A549 (cell line): Measurements from ENCODE around the gene OR6N2. TPM values are rescaled to one million over a fixed set of nuclear protein-coding genes. Genes with fewer than 3 reads are reported as not detected.

Source experiments
- ATAC-seq, 2 experiments: fragments of 200-7000 bp in 1 of 2; fragments of >200 bp in 1 of 2; cut with Nextera tagmentation in 1 of 2; cut with Tn5 transposase in 1 of 2; 3 replicates each; pipeline versions ENCODE4 v1.8.0 to v1.9.1; 2018 to 2020; ENCODE audit warnings: mild to moderate bottlenecking in 1 of 2, moderate library complexity in 1 of 2
- CTCF ChIA-PET: fragments of 300-600 bp; sonication (Branson Sonifier 250); formaldehyde crosslinking; extraction: SDS; loops from one replicate; lab custom pipeline; 2021; ENCODE audit warnings: antibody characterized with exemption, inconsistent platforms; lab: Yijun Ruan, JAX
- POLR2A ChIA-PET: fragments of 350-600 bp; formaldehyde crosslinking; extraction: SDS; loops from one replicate; lab custom pipeline; 2021; ENCODE audit warnings: antibody characterized with exemption, inconsistent platforms; lab: Yijun Ruan, JAX
- DNase-seq, 2 experiments: peaks; one replicate each; pipeline versions ENCODE4 v3.0.0 to v3.0.0-alpha.2; 2011 to 2016; ENCODE audit warnings: low read depth in 1 of 2, low spot score in 1 of 2
- FAIRE-seq: peaks from 2 replicates; lab custom pipeline; 2011; peaks lifted over from hg19 to GRCh38; lab: Jason Lieb, UNC
- H3K27ac ChIP-seq, 2 experiments: fragments of >200 bp; sonication (Bioruptor Twin); formaldehyde crosslinking; 3 replicates each; pipeline ENCODE4 v1.5.1; 2016 to 2017
- H3K4me1 ChIP-seq: fragments of >200 bp; sonication (Bioruptor Twin); formaldehyde crosslinking; 3 replicates; pipeline ENCODE4 v1.6.1; 2016
- H3K4me2 ChIP-seq: fragments of >200 bp; sonication (Bioruptor Twin); formaldehyde crosslinking; 3 replicates; pipeline ENCODE4 v1.6.1; 2016
- H3K4me3 ChIP-seq: fragments of >200 bp; sonication (Bioruptor Twin); formaldehyde crosslinking; 3 replicates; pipeline ENCODE4 v1.5.1; 2016
- H3K9me3 ChIP-seq: fragments of >200 bp; sonication (Bioruptor Twin); formaldehyde crosslinking; 3 replicates; pipeline ENCODE4 v1.6.1; 2016
- BHLHE40 ChIP-seq: IDR thresholded peaks from 2 replicates; pipeline ENCODE4 v1.6.1; 2012; ENCODE audit warnings: low read depth, low read length, inconsistent platforms
- CBX2 ChIP-seq: fragments of 200-600 bp; sonication (generic); IDR thresholded peaks from 2 replicates; pipeline ENCODE4 v1.6.1; 2016; ENCODE audit warnings: low read depth, mild to moderate bottlenecking, borderline replicate concordance
- CBX8 ChIP-seq: fragments of 200-600 bp; sonication (generic); IDR thresholded peaks from 2 replicates; pipeline ENCODE4 v1.6.1; 2016
- EHF ChIP-seq: fragments of 250-450 bp; sonication (Bioruptor Pico); IDR thresholded peaks from 2 replicates; pipeline ENCODE4 v1.5.0; 2020; ENCODE audit warnings: mild to moderate bottlenecking
- GATA3 ChIP-seq: IDR thresholded peaks from 2 replicates; pipeline ENCODE4 v1.6.1; 2012; ENCODE audit warnings: borderline replicate concordance
- HOXA7 ChIP-seq: fragments of 250-450 bp; sonication (Bioruptor Pico); IDR thresholded peaks from 2 replicates; pipeline ENCODE4 v1.5.0; 2020; ENCODE audit warnings: mild to moderate bottlenecking, moderate library complexity
- HOXB13 ChIP-seq: fragments of 250-450 bp; sonication (Bioruptor Pico); IDR thresholded peaks from 2 replicates; pipeline ENCODE4 v1.5.0; 2020; ENCODE audit warnings: low read depth, mild to moderate bottlenecking, moderate library complexity
- JUN ChIP-seq, 2 experiments: fragments of >200 bp; sonication (Bioruptor Twin); formaldehyde crosslinking; IDR thresholded peaks; 2 replicates in 1 of 2; 3 replicates in 1 of 2; pipeline ENCODE4 v1.6.1; 2016 to 2017
- MAFK ChIP-seq: fragments of 450-650 bp; IDR thresholded peaks from 2 replicates; pipeline ENCODE4 v1.6.1; 2014; ENCODE audit not compliant: partially characterized antibody
- NFE2L2 ChIP-seq: fragments of 150-350 bp; conservative IDR thresholded peaks from 2 replicates; pipeline ENCODE4 v1.6.1; 2014; ENCODE audit warnings: low read length
- POLR2A ChIP-seq: IDR thresholded peaks from 2 replicates; pipeline ENCODE4 v1.6.1; 2012; ENCODE audit warnings: mild to moderate bottlenecking, low read length
- RAD21 ChIP-seq, 2 experiments: fragments of >200 bp in 1 of 2; sonication (Bioruptor Twin) in 1 of 2; formaldehyde crosslinking in 1 of 2; IDR thresholded peaks in 1 of 2; conservative IDR thresholded peaks in 1 of 2; 2 replicates in 1 of 2; 3 replicates in 1 of 2; pipeline ENCODE4 v1.6.1; 2012 to 2018; ENCODE audit warnings: inconsistent platforms in 1 of 2
- WGBS: methylation state at CpG from one replicate; pipeline ENCODE4 v1.1.6; 2017; ENCODE audit errors: missing lambda C conversion rate; 5-methylcytosine and 5-hydroxymethylcytosine counted together
- polyA plus RNA-seq, 4 experiments: library from polyadenylated mRNA; depleted of rRNA in 3 of 4; stranded (reverse); fragments of >200 nt; fragmentation: RNase III in 1 of 4; extraction: RNeasy Plus Mini Kit Qiagen cat#74134 plus additional on column Dnase treatment in 1 of 4; gene quantifications; 2 replicates in 3 of 4; 3 replicates in 1 of 4; pipeline ENCODE4 v1.2.3, GENCODE V29; 2011 to 2017
- TF ChIP-seq, protein P1 (sequence below): IDR thresholded peaks from 2 replicates; pipeline ENCODE4 v1.6.1; 2012
- TF ChIP-seq, protein P2 (sequence below): fragments of >200 bp; sonication (Bioruptor Twin); formaldehyde crosslinking; IDR thresholded peaks from 3 replicates; pipeline ENCODE4 v1.5.1; 2016
- TF ChIP-seq, protein P3 (sequence below): fragments of 200-600 bp; sonication (generic); IDR thresholded peaks from 2 replicates; pipeline ENCODE4 v1.6.1; 2016; ENCODE audit warnings: antibody characterized with exemption, mild to moderate bottlenecking, moderate library complexity

The OR6N2 gene
- polyA plus RNA-seq, 2 of the 4 experiments (the other 2 are of a cell fraction) = not detected

DNA sequence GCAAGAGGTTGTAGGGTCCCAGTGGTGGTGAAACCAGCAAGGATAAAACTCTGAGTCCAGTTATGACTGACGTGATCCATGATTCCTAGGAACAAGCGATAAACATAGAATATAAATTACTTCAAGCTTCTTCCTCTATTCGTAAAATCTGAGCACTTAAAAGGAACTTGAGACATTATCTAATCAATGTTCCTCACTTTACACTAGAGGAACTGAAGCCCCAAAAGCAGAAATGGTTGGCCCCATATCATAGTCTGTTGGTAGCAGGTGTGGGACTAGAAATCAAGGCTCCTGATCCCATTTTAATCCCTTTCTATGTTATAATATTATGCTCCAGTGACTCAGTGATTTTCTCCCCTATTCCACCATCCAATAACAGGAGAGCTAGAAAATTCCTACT is 28.3 kb upstream of the OR6N2 start:
- CTCF ChIA-PET = no interaction called here

DNA sequence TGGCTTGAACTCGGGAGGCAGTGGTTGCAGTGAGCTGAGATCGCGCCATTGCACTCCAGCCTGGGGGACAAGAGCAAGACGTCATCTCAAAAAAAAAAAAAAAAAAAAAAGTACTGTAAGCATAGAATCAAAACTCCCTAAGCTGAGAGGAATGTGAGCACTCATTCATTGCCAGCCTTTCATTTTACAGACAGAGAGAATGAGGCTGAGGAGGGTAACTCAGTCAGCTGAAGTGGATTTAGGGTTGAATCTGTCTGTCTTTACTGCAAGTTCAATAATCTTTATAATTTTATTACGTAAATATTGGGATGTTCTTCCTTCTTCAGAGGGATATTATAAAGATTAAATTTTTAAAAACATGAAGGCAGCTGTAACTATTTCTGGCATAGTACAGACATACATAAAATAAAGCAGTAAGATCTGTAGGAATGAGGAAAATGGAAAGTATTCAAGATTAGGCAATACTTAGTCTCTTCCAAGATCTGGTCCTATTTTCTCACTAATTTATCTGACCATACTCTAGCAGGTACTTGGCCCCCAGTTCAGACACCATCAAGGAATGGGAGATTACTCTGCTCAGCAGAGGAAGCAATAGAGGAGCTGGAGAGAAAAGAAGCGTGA is 26.0 kb upstream of the OR6N2 start:
- FAIRE-seq = no peak
- 14% methylated on average over 6 of the region's 6 CpGs for WGBS
- H3K4me3 ChIP-seq = no peak overlapping the region
- DNase-seq = no peak
- TF ChIP-seq EHF (CRISPR knock-in tag) = no peak
- no peak for ATAC-seq
- no peaks in the 10 kb centered on the region for H3K4me1 ChIP-seq
- H3K4me2 ChIP-seq = no peak overlapping the region
- CTCF ChIA-PET = interaction anchor here (0.8 to 0.9 kb wide), 2 partner anchors 13 to 20 kb away, joined by 3 read pairs; no protein-coding TSS in a partner anchor
- no peaks in the 10 kb centered on the region for H3K9me3 ChIP-seq
- POLR2A ChIA-PET = no interaction called here
- no peak overlapping the region for H3K27ac ChIP-seq

More for the DNA sequence above, 28.3 kb upstream of the OR6N2 start:
- TF ChIP-seq, protein P1, sequence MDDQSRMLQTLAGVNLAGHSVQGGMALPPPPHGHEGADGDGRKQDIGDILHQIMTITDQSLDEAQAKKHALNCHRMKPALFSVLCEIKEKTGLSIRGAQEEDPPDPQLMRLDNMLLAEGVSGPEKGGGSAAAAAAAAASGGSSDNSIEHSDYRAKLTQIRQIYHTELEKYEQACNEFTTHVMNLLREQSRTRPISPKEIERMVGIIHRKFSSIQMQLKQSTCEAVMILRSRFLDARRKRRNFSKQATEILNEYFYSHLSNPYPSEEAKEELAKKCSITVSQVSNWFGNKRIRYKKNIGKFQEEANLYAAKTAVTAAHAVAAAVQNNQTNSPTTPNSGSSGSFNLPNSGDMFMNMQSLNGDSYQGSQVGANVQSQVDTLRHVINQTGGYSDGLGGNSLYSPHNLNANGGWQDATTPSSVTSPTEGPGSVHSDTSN = no peak
- TF ChIP-seq GATA3 = no peak
- no peak for TF ChIP-seq NFE2L2
- TF ChIP-seq BHLHE40 = no peak
- TF ChIP-seq CBX8 = no peak
- TF ChIP-seq EHF (CRISPR knock-in tag) = no peak
- TF ChIP-seq, protein P2, sequence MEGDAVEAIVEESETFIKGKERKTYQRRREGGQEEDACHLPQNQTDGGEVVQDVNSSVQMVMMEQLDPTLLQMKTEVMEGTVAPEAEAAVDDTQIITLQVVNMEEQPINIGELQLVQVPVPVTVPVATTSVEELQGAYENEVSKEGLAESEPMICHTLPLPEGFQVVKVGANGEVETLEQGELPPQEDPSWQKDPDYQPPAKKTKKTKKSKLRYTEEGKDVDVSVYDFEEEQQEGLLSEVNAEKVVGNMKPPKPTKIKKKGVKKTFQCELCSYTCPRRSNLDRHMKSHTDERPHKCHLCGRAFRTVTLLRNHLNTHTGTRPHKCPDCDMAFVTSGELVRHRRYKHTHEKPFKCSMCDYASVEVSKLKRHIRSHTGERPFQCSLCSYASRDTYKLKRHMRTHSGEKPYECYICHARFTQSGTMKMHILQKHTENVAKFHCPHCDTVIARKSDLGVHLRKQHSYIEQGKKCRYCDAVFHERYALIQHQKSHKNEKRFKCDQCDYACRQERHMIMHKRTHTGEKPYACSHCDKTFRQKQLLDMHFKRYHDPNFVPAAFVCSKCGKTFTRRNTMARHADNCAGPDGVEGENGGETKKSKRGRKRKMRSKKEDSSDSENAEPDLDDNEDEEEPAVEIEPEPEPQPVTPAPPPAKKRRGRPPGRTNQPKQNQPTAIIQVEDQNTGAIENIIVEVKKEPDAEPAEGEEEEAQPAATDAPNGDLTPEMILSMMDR = no peak
- TF ChIP-seq JUN (IDR thresholded peaks at IDR 0.05) = no peak
- TF ChIP-seq, protein P3, sequence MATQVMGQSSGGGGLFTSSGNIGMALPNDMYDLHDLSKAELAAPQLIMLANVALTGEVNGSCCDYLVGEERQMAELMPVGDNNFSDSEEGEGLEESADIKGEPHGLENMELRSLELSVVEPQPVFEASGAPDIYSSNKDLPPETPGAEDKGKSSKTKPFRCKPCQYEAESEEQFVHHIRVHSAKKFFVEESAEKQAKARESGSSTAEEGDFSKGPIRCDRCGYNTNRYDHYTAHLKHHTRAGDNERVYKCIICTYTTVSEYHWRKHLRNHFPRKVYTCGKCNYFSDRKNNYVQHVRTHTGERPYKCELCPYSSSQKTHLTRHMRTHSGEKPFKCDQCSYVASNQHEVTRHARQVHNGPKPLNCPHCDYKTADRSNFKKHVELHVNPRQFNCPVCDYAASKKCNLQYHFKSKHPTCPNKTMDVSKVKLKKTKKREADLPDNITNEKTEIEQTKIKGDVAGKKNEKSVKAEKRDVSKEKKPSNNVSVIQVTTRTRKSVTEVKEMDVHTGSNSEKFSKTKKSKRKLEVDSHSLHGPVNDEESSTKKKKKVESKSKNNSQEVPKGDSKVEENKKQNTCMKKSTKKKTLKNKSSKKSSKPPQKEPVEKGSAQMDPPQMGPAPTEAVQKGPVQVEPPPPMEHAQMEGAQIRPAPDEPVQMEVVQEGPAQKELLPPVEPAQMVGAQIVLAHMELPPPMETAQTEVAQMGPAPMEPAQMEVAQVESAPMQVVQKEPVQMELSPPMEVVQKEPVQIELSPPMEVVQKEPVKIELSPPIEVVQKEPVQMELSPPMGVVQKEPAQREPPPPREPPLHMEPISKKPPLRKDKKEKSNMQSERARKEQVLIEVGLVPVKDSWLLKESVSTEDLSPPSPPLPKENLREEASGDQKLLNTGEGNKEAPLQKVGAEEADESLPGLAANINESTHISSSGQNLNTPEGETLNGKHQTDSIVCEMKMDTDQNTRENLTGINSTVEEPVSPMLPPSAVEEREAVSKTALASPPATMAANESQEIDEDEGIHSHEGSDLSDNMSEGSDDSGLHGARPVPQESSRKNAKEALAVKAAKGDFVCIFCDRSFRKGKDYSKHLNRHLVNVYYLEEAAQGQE = no peak
- TF ChIP-seq CBX2 = no peak
- WGBS = 48% methylated on average over 3 of the region's 3 CpGs
- ATAC-seq (no peak), FAIRE-seq (no peak), DNase-seq (no peak)
- Histone ChIP-seq H3K4me3 (no peak overlapping the region), H3K27ac (no peak overlapping the region), H3K4me2 (no peak overlapping the region), H3K9me3 (no peaks in the 10 kb centered on the region), H3K4me1 (no peaks in the 10 kb centered on the region)
- POLR2A ChIA-PET = no interaction called here

DNA sequence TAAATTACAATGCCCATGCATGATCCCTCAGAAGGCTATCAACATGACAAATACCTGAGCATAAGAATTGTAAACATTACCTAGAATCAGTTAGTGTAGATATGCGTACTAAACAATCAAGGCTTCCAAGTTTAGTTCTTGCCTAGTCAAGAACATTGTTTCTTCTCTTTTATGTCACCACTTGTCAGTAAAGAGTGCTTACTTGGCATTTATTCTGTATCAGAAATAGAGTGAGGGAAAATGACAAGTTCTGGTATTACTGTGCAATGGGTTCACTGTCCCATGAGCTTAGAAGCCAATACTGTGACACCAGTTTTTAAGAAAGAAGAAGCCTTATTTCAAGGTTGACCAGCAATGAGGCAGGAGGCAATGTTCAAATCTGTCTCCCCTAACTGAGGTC is 22.7 kb upstream of the OR6N2 start:
- DNase-seq (no peak), ATAC-seq (no peak), FAIRE-seq (no peak)
- POLR2A ChIA-PET = no interaction called here
- H3K27ac ChIP-seq = no peak overlapping the region
- no peaks in the 10 kb centered on the region for H3K9me3 ChIP-seq
- WGBS = 0% methylated on average over 1 of the region's 1 CpG
- H3K4me1 ChIP-seq = no peaks in the 10 kb centered on the region
- CTCF ChIA-PET = no interaction called here
- H3K4me3 ChIP-seq = no peak overlapping the region
- TF ChIP-seq HOXA7 (CRISPR knock-in tag) (no peak), RAD21 (conservative IDR thresholded peaks at IDR 0.05 in 1 of 2, IDR thresholded peaks at IDR 0.05 in 1 of 2) (no peak), POLR2A (no peak), HOXB13 (CRISPR knock-in tag) (no peak), MAFK (peak; percentile 80), CBX8 (no peak)
- TF ChIP-seq, protein P2 = no peak
- TF ChIP-seq, all 56 proteins: peak for 1
- H3K4me2 ChIP-seq = no peak overlapping the region
